ENCODE measurements around the gene IRF4. TPM values are rescaled to one million over a fixed set of nuclear protein-coding genes. Genes with fewer than 3 reads are reported as not detected.

Gene IRF4
- total and polyA plus RNA-seq, 2 experiments from 2014 or later: 1.3 to 1.9 TPM

GRCh38 chr6:365835-366234 is 25.7 kb upstream of the IRF4 start:
- Mint-ChIP-seq H3K4me3 (no peak overlapping the region), H3K4me1 (peaks cover 8% of the 10 kb centered on the region), H3K27me3 (ENCODE audit: insufficient read depth, low read depth, poor library complexity) (peaks cover 19% of the 10 kb centered on the region), H3K36me3 (ENCODE audit: low read depth) (peaks cover 50% of the 10 kb centered on the region), H3K9me3 (peaks cover 99% of the 10 kb centered on the region), H3K27ac (no peak overlapping the region)
- no peak overlapping the region for H3K4me3 ChIP-seq
- H3F3A ChIP-seq (replicated peaks; ENCODE audit: low read depth): 0 out of 2 replicates have a peak, but pooled peaks cover 5% of the 10 kb centered on the region
- H2AFZ ChIP-seq: no peak overlapping the region
- TF ChIP-seq EZH2 (IDR thresholded peaks at IDR 0.05; ENCODE audit: low read depth, unreplicated experiment) (no peak), CREB1 (CRISPR knock-in tag; IDR thresholded peaks at IDR 0.05; ENCODE audit: low read depth) (no peak), ETS1 (IDR thresholded peaks at IDR 0.05) (no peak), JUNB (IDR thresholded peaks at IDR 0.05; ENCODE audit: unreplicated experiment) (no peak), ZNF331 (CRISPR knock-in tag; IDR thresholded peaks at IDR 0.05; ENCODE audit: low read depth) (no peak), POLR2AphosphoS5 (IDR thresholded peaks at IDR 0.05; ENCODE audit: low read depth) (no peak), CTCF (conservative IDR thresholded peaks at IDR 0.05; ENCODE audit: low read depth in 2 of 2) (no peak), ZNF114 (CRISPR knock-in tag; IDR thresholded peaks at IDR 0.05) (no peak), ZNF462 (CRISPR knock-in tag; IDR thresholded peaks at IDR 0.05) (no peak), NANOG (IDR thresholded peaks at IDR 0.05; ENCODE audit: borderline replicate concordance) (no peak), STAT1 (IDR thresholded peaks at IDR 0.05; ENCODE audit: unreplicated experiment) (no peak), REST (IDR thresholded peaks at IDR 0.05; ENCODE audit: unreplicated experiment) (no peak), EZH2phosphoT487 (IDR thresholded peaks at IDR 0.05; ENCODE audit: unreplicated experiment) (no peak)
- H3K9me2 ChIP-seq (ENCODE audit: insufficient read depth): 0 out of 2 replicates have a peak, but pooled peaks cover 6% of the 10 kb centered on the region
- H3K36me3 ChIP-seq (ENCODE audit: insufficient read depth): peaks cover 36% of the 10 kb centered on the region
- ATAC-seq: no peak
- H3K27me3 ChIP-seq (ENCODE audit: insufficient read depth): no peaks in the 10 kb centered on the region
- H3K27ac ChIP-seq (ENCODE audit: low read depth): no peak overlapping the region
- no peaks in the 10 kb centered on the region for H4K20me1 ChIP-seq (replicated peaks; ENCODE audit: insufficient read depth)
- no peak for DNase-seq (ENCODE audit: low spot score)
- no peaks in the 10 kb centered on the region for H3K79me2 ChIP-seq (replicated peaks; ENCODE audit: insufficient read depth)
- H3K4me1 ChIP-seq (ENCODE audit: insufficient read depth): peaks cover 9% of the 10 kb centered on the region; the same call in 1 of the 2 replicates
- H3K4me2 ChIP-seq: no peak overlapping the region

Data from GM23338 (cell line).